ENCODE data around the gene QKI. TPM values are rescaled to one million over a fixed set of nuclear protein-coding genes. Genes with fewer than 3 reads are reported as not detected.
"Not testable (repeated sequence)": the region's sequence is repeated elsewhere in the genome, so short reads cannot be mapped to it uniquely, and the experiment has no call there.

QKI gene
- total RNA-seq, 1 experiment from 2014 or later: 125 TPM

- not testable (repeated sequence) for DNase-seq (ENCODE audit: low read depth)
These were observed 62.4 kb downstream of the QKI start for GRCh38 chr6:163476946-163477345.

GRCh38 chr6:163483107-163483506, 68.6 kb downstream of the QKI start:
- no peak for DNase-seq (ENCODE audit: low read depth)

GRCh38 chr6:163485388-163485851, 70.9 kb downstream of the QKI start:
- no peak for DNase-seq (ENCODE audit: low read depth)

DNA sequence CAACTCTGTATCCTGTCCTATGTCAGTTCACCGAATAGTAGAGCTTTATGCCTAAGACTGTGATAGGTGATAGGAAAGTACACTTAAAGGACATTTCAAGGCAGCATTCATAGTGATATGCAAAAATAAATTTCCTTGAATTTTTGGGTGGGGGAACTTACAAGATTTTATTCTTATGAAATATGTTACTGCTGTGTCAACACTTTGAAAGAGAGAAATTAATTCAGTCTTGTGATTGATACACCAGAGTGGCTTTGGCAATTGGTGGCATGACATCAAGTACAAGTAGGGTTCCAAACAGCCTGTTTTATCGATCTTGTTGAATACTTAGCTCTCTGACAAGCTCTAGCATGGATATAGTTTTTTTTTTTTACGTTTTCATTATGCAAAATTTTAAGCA, 72.3 kb downstream of the QKI start:
- DNase-seq (ENCODE audit: low read depth): no peak

DNA sequence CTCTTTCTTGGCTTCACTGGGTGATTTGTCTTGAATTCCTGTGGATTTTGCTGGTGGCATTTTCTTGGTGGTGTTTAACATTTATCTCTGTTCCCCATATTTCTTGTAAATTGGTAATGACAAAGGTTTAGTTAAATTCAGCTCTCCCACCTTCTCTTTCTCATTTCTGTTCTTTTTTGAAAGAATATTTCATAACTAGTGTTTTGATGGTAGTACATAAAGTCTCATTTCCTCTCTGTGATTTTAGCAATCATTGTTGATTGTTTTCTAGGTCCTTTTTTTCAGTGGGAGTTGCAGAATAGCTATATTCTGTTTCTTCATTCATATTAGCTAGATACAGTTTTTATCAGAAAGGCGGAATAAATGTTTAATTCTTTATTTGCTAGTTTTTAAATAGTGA, 73.1 kb downstream of the QKI start:
- no peak for DNase-seq (ENCODE audit: low read depth)

DNA sequence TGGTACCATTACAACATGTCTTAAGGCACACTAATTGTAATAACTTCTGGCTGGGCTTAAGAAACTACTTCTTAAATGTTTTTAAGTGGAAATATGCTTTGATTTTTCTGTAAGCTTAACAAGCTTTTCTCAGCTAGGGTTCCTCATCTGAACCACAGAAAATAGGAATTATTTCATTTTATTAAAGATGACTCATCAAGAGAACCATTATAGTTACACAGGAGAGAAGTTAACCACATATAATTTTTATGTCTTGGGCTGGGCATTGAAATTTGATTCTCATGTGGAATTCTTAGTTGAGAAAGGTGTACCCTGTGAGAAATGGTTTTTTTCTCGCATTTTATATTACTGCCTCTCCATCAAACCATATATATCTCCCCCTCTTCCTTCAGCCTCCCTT, 75.1 kb downstream of the QKI start:
- DNase-seq (ENCODE audit: low read depth): peak; percentile 50

GRCh38 chr6:163490826-163491577, 76.5 kb downstream of the QKI start:
- no peak for DNase-seq (ENCODE audit: low read depth)

DNA sequence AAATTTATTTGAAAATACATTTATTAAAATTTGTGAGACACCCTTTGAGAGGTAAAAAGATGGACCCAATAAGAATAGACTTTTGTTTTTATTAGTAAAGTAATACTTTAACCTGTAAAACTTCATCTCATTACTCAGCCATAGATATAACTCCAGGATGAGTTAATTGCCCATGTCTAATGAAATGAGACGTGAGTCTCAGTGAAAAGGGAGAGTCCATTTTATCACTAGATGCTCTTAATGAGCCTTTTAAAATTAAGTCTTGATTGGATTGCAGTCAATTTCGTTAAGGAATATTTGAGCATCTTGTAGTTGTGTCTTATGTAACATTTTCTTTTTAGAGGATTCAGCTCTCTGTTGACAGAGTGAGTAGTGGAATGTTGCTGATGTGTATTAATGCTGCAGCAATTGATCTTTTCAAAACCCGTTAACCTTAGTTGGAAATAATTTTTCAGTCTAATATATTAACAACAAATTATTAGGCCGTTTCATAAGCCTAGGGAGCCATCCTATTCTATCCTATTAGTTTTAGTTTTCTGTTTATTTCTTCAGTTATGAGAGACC, 77.3 kb downstream of the QKI start:
- no peak for DNase-seq (ENCODE audit: low read depth)

GRCh38 chr6:163494279-163494727, 79.8 kb downstream of the QKI start:
- peak; percentile 3 for DNase-seq (ENCODE audit: low read depth)

- DNase-seq (ENCODE audit: low read depth): no peak
These were observed 81.7 kb downstream of the QKI start for GRCh38 chr6:163496205-163496604.

DNA sequence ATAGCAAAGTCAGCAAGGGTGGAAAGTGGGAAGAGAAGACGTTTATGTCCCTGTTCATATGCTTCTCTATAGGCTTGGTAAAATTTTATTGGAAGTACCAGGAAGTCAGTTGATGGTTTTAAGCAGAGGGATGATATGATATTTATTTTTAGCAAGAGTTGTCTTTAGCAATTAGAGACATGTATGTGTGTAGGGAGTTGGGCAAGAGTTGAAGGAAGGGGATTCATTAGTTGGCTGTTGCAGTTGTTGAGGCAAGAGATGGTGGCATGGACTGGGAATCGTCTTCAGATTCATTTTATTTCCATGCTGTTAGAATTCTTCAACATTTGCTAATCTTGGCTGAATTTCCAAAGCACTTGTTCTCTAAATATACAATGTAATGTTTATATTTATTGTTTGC, 85.6 kb downstream of the QKI start:
- DNase-seq (ENCODE audit: low read depth): no peak

GRCh38 chr6:163501026-163501425, 86.5 kb downstream of the QKI start:
- DNase-seq (ENCODE audit: low read depth): no peak

DNA sequence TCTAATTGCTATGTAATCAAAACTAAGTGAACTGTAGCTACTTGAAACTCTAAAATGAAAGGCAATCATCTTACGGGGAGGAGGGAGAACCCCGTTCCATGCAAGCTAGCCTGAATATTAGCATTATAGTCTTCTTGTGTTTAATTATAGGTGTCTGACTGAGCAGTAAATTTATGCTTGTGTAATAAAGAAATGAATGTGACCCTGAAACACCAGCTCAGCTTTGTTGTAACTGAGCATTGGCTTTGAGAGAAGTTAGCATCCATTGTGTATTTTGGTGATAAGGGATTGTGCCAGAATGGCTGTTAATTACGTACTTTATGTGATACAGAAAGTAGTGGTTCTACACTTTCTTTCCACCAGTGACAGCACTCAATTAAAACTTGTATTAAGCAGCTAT, 86.9 kb downstream of the QKI start:
- no peak for DNase-seq (ENCODE audit: low read depth)

- DNase-seq (ENCODE audit: low read depth): no peak
These were observed 90.6 kb downstream of the QKI start for GRCh38 chr6:163504984-163505640.

- no peak for DNase-seq (ENCODE audit: low read depth)
These were observed 93.4 kb downstream of the QKI start for GRCh38 chr6:163507965-163508364.

DNA sequence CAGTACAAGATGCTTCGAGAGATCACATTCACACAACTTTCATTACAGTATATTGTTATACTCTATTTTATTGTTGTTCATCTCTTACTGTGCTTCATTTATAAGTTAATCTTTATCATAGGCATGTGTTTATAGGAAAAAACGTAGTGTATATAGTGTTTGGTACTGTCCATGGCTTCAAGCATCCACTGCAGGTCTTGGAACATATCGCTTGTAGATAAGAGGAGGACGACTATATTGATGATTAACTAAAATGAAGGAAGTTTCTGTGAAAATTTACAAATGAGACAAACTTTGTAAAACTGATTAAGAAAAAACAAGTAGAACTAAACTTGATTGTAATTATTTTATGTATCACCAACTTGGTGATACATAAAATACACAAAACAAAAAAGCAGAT, 98.5 kb downstream of the QKI start:
- no peak for DNase-seq (ENCODE audit: low read depth)

GRCh38 chr6:163513570-163514166, 99.2 kb downstream of the QKI start:
- DNase-seq (ENCODE audit: low read depth): no peak

DNA sequence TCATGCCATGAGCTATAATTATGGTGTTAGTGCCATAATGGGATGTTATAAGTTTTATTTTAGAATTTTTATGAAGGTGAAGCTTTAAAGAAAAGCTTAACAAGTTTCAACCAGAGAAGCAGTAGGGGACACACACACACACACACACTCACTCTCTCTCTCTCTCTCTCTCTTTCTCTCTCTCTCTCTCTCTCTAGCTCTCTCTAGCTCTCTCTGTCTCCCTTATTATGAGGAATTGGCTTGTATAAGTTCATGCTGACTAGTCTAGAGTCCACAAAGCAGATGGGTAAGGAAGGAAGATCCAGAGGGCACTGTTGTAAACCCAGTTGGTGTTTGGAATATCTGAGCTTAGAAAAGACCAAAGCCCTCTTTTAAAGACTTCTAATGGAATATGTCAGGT, 102.4 kb downstream of the QKI start:
- DNase-seq (ENCODE audit: low read depth): no peak

DNA sequence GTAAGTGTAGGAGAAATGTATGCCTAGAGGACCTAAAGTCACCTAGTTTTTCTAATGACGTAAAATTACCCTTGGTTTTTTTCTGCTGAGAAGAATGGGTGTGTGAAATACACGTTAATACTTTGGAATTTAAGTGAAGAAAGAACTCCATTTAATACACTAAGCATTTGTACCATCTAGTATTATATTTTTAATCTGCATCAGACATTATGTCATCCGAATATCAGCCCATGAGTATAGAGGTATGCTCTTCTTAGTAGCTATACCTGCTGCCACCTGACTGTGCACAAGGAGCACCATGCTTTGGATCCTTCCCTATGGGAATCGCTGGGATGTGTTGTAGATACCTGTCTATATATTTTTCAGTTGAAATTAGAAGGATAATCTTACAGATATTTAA, 106.4 kb downstream of the QKI start:
- no peak for DNase-seq (ENCODE audit: low read depth)

DNA sequence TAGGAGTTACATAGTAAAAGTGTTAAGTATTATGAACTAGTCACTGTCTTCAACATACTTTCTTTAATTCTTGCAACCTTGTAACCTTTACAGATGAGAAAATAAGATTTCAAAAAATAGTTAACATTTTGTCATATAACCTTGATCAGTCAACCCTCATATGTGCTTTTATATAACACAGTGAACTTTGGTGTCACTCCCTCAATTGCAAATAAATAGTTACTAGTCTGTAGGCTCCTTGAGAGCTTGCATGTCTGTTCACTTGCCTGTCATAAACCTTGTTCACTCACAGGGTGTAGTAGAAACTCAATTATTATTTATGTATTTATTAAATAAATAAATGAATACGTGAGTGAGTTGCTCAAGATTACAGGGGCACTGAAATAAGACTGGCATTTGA, 107.5 kb downstream of the QKI start:
- no peak for DNase-seq (ENCODE audit: low read depth)

DNA sequence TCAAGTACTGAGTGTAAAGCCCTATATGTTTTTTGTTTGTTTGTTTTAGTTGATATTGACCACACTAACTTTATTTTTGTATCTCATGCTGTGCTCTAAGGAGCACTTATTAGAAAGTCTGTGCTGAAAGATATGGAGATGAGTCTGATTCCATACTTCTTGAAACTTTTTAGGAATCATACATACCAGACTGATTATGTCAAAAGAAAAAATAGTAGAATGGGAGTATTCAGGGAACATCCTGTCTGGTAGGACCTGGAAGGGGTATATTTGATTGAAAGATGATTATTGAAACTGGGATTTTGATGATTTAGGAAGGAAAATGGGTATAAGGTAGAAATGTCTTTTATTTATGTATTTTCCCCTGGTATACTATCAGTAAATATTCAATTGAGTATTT, 111.4 kb downstream of the QKI start:
- DNase-seq (ENCODE audit: low read depth): no peak

- no peak for DNase-seq (ENCODE audit: low read depth)
These were observed 111.8 kb downstream of the QKI start for GRCh38 chr6:163526346-163526745.

Measured in HT1080 (cell line).